OCI-LY7 (cell line): ENCODE measurements around the gene ATAD5.

ENCODE experiments used
- CTCF ChIP-seq: fragments of 200-600 bp; sonication (generic); conservative IDR thresholded peaks from 2 replicates; pipeline ENCODE4 v1.5.1; 2014; ENCODE audit warnings: mild to moderate bottlenecking, antibody characterized with exemption, low read length, moderate library complexity, mixed read lengths
- EZH2phosphoT487 ChIP-seq: fragments of 200-600 bp; sonication (generic); IDR thresholded peaks from 2 replicates; pipeline ENCODE4 v1.6.1; 2018; ENCODE audit warnings: low read depth, borderline replicate concordance, mild to moderate bottlenecking, mixed run types, antibody characterized with exemption, low read length, moderate library complexity, mixed read lengths

GRCh38 chr17:30905742-30906100 is 74.0 kb downstream of the ATAD5 start:
- TF ChIP-seq CTCF (no peak), EZH2phosphoT487 (no peak)
